OCI-LY1 (cell line): ENCODE results near the gene GJB3.

ENCODE experiments used
- EZH2 ChIP-seq: fragments of 200-600 bp; sonication (generic), shearing (Covaris generic); IDR thresholded peaks from 2 replicates; pipeline ENCODE4 v1.8.0; 2017; ENCODE audit warnings: borderline replicate concordance, mixed run types, mild to moderate bottlenecking, antibody characterized with exemption, low read length, moderate library complexity, mixed read lengths
- TF ChIP-seq, protein P1 (sequence below): fragments of 200-600 bp; sonication (generic), shearing (Covaris generic); IDR thresholded peaks from 2 replicates; pipeline ENCODE4 v1.5.1; 2017; ENCODE audit warnings: mild to moderate bottlenecking, antibody characterized with exemption, low read length, moderate library complexity, mixed read lengths

DNA sequence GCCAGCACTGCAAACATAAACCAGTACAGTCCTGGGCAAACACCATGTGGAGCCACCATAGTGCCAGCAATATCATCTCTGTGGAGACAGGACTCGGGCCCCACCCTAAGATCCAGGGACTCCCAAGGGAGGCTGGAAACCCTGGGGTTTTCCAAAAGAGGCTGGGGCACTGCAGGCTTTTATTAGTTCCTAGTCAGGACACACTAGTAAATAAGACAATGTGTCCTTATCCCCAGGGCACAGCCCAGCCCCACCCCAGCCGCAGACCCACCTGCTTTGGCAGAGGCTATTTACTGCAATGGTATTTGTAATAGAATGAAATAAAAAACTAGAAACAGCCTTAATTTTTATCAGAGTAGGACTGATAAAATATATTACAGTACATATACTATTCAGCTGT lies 486 bp upstream of the GJB3 start:
- TF ChIP-seq, protein P1, sequence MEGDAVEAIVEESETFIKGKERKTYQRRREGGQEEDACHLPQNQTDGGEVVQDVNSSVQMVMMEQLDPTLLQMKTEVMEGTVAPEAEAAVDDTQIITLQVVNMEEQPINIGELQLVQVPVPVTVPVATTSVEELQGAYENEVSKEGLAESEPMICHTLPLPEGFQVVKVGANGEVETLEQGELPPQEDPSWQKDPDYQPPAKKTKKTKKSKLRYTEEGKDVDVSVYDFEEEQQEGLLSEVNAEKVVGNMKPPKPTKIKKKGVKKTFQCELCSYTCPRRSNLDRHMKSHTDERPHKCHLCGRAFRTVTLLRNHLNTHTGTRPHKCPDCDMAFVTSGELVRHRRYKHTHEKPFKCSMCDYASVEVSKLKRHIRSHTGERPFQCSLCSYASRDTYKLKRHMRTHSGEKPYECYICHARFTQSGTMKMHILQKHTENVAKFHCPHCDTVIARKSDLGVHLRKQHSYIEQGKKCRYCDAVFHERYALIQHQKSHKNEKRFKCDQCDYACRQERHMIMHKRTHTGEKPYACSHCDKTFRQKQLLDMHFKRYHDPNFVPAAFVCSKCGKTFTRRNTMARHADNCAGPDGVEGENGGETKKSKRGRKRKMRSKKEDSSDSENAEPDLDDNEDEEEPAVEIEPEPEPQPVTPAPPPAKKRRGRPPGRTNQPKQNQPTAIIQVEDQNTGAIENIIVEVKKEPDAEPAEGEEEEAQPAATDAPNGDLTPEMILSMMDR, result no peak
- TF ChIP-seq EZH2, result no peak
